HFFc6 (cell line): Measurements from ENCODE around the gene SYNJ2. TPM values are rescaled to one million over a fixed set of nuclear protein-coding genes. Genes with fewer than 3 reads are reported as not detected.
A peak's percentile ranks its signal among the peaks of the same experiment; 100 is the strongest.

Experiments
- DNase-seq: peaks from one replicate; pipeline ENCODE4 v3.0.0-alpha.2; 2018
- H3K27ac Mint-ChIP-seq: 2 replicates; pipeline ENCODE4 v1.8.0; 2020; ENCODE audit warnings: mild to moderate bottlenecking, mixed read lengths
- H3K27me3 Mint-ChIP-seq: 2 replicates; pipeline ENCODE4 v1.8.0; 2021; ENCODE audit warnings: mild to moderate bottlenecking, moderate library complexity, mixed read lengths; ENCODE audit not compliant: insufficient read depth
- H3K36me3 Mint-ChIP-seq: 2 replicates; pipeline ENCODE4 v1.8.0; 2021; ENCODE audit warnings: low read depth, mixed read lengths
- H3K4me1 Mint-ChIP-seq: 2 replicates; pipeline ENCODE4 v1.8.0; 2020; ENCODE audit warnings: low read depth, mixed read lengths
- H3K4me3 Mint-ChIP-seq: 2 replicates; pipeline ENCODE4 v1.8.0; 2020; ENCODE audit warnings: mild to moderate bottlenecking, moderate library complexity, mixed read lengths
- H3K9me3 Mint-ChIP-seq: 2 replicates; pipeline ENCODE4 v1.8.0; 2020; ENCODE audit warnings: mild to moderate bottlenecking, mixed read lengths
- CTCF ChIP-seq: fragments of 200-600 bp; sonication (generic); IDR thresholded peaks from 2 replicates; pipeline ENCODE4 v1.5.0; 2021; ENCODE audit warnings: antibody characterized with exemption, mild to moderate bottlenecking
- total RNA-seq, 6 experiments: library from RNA; stranded (reverse); fragmentation: NEBNext Ultra II Directional; extraction: Animal tissue kit (Norgen Biotek cat#: 25700); gene quantifications; 2 replicates in 1 of 6; 3 replicates in 5 of 6; pipeline ENCODE4 v1.2.3, GENCODE V29; 2021

Gene SYNJ2
- total RNA-seq, 6 experiments from 2014 or later: 31.8 to 46.4 (median 41.3) TPM

GRCh38 chr6:158020811-158021210 lies 39.1 kb downstream of the SYNJ2 start:
- Mint-ChIP-seq H3K27ac (no peak overlapping the region), H3K4me1 (peaks cover 29% of the 10 kb centered on the region), H3K9me3 (no peaks in the 10 kb centered on the region), H3K4me3 (no peak overlapping the region), H3K27me3 (no peaks in the 10 kb centered on the region), H3K36me3 (peaks cover 20% of the 10 kb centered on the region; the same call in 1 of the 2 replicates)
- DNase-seq: no peak
- no peak for TF ChIP-seq CTCF

GRCh38 chr6:158021376-158021775 lies 39.7 kb downstream of the SYNJ2 start:
- DNase-seq: no peak
- Mint-ChIP-seq H3K36me3 (peaks cover 20% of the 10 kb centered on the region; the same call in 1 of the 2 replicates), H3K9me3 (no peaks in the 10 kb centered on the region), H3K27me3 (no peaks in the 10 kb centered on the region), H3K27ac (no peak overlapping the region), H3K4me3 (no peak overlapping the region), H3K4me1 (peaks cover 31% of the 10 kb centered on the region)
- TF ChIP-seq CTCF: no peak

GRCh38 chr6:158021814-158022748 lies 40.4 kb downstream of the SYNJ2 start:
- no peak for DNase-seq
- Mint-ChIP-seq H3K4me3 (no peak overlapping the region), H3K27ac (no peak overlapping the region; the same call in 1 of the 2 replicates), H3K4me1 (peaks cover 31% of the 10 kb centered on the region), H3K9me3 (no peaks in the 10 kb centered on the region), H3K36me3 (peaks cover 20% of the 10 kb centered on the region), H3K27me3 (no peaks in the 10 kb centered on the region; the same call in 1 of the 2 replicates)
- TF ChIP-seq CTCF: no peak

GRCh38 chr6:158022749-158023596 lies 41.3 kb downstream of the SYNJ2 start:
- TF ChIP-seq CTCF: no peak
- Mint-ChIP-seq H3K36me3 (peaks cover 25% of the 10 kb centered on the region), H3K27me3 (no peaks in the 10 kb centered on the region; the same call in 1 of the 2 replicates), H3K4me3 (no peak overlapping the region), H3K4me1 (peaks cover 39% of the 10 kb centered on the region), H3K9me3 (no peaks in the 10 kb centered on the region), H3K27ac (peak overlapping the region; percentile 60)
- no peak for DNase-seq

GRCh38 chr6:158023597-158023939 lies 41.9 kb downstream of the SYNJ2 start:
- H3K27ac Mint-ChIP-seq: peak overlapping the region; percentile 60; the same call in 1 of the 2 replicates
- H3K4me3 Mint-ChIP-seq: no peak overlapping the region
- H3K9me3 Mint-ChIP-seq: no peaks in the 10 kb centered on the region
- no peaks in the 10 kb centered on the region; the same call in 1 of the 2 replicates for H3K27me3 Mint-ChIP-seq
- peaks cover 40% of the 10 kb centered on the region for H3K4me1 Mint-ChIP-seq
- DNase-seq: no peak
- peaks cover 22% of the 10 kb centered on the region for H3K36me3 Mint-ChIP-seq
- TF ChIP-seq CTCF: no peak
